ENCODE data around the gene ZNF74.

ZNF74 gene

GRCh38 chr22:20426259-20426615 lies 32.3 kb downstream of the ZNF74 start:
- H3K27me3 ChIP-seq (replicated peaks) = no peaks in the 10 kb centered on the region
- in situ Hi-C loops (cut with HindIII; ENCODE audit: low pct_ligation_motif_present, low sequenced_read_pairs) = no loop called here
- H3K4me3 ChIP-seq (ENCODE audit: low read depth, low read length) = no peak overlapping the region
- H3K27ac ChIP-seq = no peak overlapping the region
- no peak for TF ChIP-seq CTCF (IDR thresholded peaks at IDR 0.05; ENCODE audit: low read depth, low read length, missing control alignments)
- no peak for DNase-seq
- peaks cover 37% of the 10 kb centered on the region for H3K36me3 ChIP-seq (replicated peaks)

GRCh38 chr22:20427104-20427944 lies 33.4 kb downstream of the ZNF74 start:
- in situ Hi-C loops (cut with HindIII; ENCODE audit: low pct_ligation_motif_present, low sequenced_read_pairs) = no loop called here
- H3K4me3 ChIP-seq (ENCODE audit: low read depth, low read length) = no peak overlapping the region
- TF ChIP-seq CTCF (IDR thresholded peaks at IDR 0.05; ENCODE audit: low read depth, low read length, missing control alignments) = no peak
- no peak for DNase-seq
- peaks cover 37% of the 10 kb centered on the region for H3K36me3 ChIP-seq (replicated peaks)
- H3K27ac ChIP-seq = no peak overlapping the region
- H3K27me3 ChIP-seq (replicated peaks) = no peaks in the 10 kb centered on the region

GRCh38 chr22:20427945-20428417 lies 34.0 kb downstream of the ZNF74 start:
- in situ Hi-C loops (cut with HindIII; ENCODE audit: low pct_ligation_motif_present, low sequenced_read_pairs) = no loop called here
- H3K4me3 ChIP-seq (ENCODE audit: low read depth, low read length) = no peak overlapping the region

GRCh38 chr22:20428496-20429253 lies 34.7 kb downstream of the ZNF74 start:
- peaks cover 37% of the 10 kb centered on the region for H3K36me3 ChIP-seq (replicated peaks)
- H3K4me3 ChIP-seq (ENCODE audit: low read depth, low read length) = no peak overlapping the region
- no peak overlapping the region for H3K27ac ChIP-seq
- no peaks in the 10 kb centered on the region for H3K27me3 ChIP-seq (replicated peaks)
- no peak for DNase-seq
- TF ChIP-seq CTCF (IDR thresholded peaks at IDR 0.05; ENCODE audit: low read depth, low read length, missing control alignments) = no peak
- in situ Hi-C loops (cut with HindIII; ENCODE audit: low pct_ligation_motif_present, low sequenced_read_pairs) = no loop called here

More at GRCh38 chr22:20427945-20428417, 34.0 kb downstream of the ZNF74 start:
- no peak for DNase-seq
- Histone ChIP-seq H3K36me3 (replicated peaks) (peaks cover 37% of the 10 kb centered on the region), H3K27ac (no peak overlapping the region), H3K27me3 (replicated peaks) (no peaks in the 10 kb centered on the region)
- no peak for TF ChIP-seq CTCF (IDR thresholded peaks at IDR 0.05; ENCODE audit: low read depth, low read length, missing control alignments)

GRCh38 chr22:20429254-20430100 lies 35.5 kb downstream of the ZNF74 start:
- no peak for DNase-seq
- Histone ChIP-seq H3K4me3 (ENCODE audit: low read depth, low read length) (no peak overlapping the region), H3K27me3 (replicated peaks) (no peaks in the 10 kb centered on the region), H3K36me3 (replicated peaks) (peaks cover 37% of the 10 kb centered on the region), H3K27ac (no peak overlapping the region)
- TF ChIP-seq CTCF (IDR thresholded peaks at IDR 0.05; ENCODE audit: low read depth, low read length, missing control alignments) = no peak
- in situ Hi-C loops (cut with HindIII; ENCODE audit: low pct_ligation_motif_present, low sequenced_read_pairs) = no loop called here

Measured in brain microvascular endothelial cell (primary cell).